H1 (cell line): ENCODE data around the gene ZC3H8. TPM values are rescaled to one million over a fixed set of nuclear protein-coding genes. Genes with fewer than 3 reads are reported as not detected.

ENCODE experiments used
- CTCF ChIA-PET: fragments of 300-600 bp; sonication (Branson Sonifier 250); formaldehyde crosslinking; loops from one replicate; lab custom pipeline; 2021; ENCODE audit not compliant: partially characterized antibody; lab: Charles Lee
- POLR2A ChIA-PET: fragments of 300-600 bp; sonication (Branson Sonifier 250); formaldehyde crosslinking; loops from one replicate; lab custom pipeline; 2021; ENCODE audit warnings: inconsistent platforms; ENCODE audit not compliant: partially characterized antibody; lab: Charles Lee
- DNase-seq, 2 experiments: peaks; one replicate each; pipeline versions ENCODE4 v3.0.0 to v3.0.0-alpha.2; 2010 to 2022; ENCODE audit warnings: low spot score in 2 of 2, low read depth in 1 of 2, mixed read lengths in 1 of 2
- FAIRE-seq: peaks from 2 replicates; lab custom pipeline; 2011; peaks lifted over from hg19 to GRCh38; lab: Jason Lieb, UNC
- H2AFZ ChIP-seq: 2 replicates; pipeline ENCODE4 v1.8.1; 2012; ENCODE audit warnings: low read length, inconsistent platforms
- H2AK5ac ChIP-seq: 2 replicates; pipeline ENCODE4 v1.6.1; 2013; ENCODE audit warnings: low read depth, low read length
- H2BK120ac ChIP-seq: replicated peaks from 2 replicates; pipeline ENCODE3; 2013; ENCODE audit warnings: low read depth, low read length, inconsistent platforms
- H2BK12ac ChIP-seq: 2 replicates; pipeline ENCODE4 v1.6.1; 2013; ENCODE audit warnings: low read depth, low read length
- H2BK15ac ChIP-seq: 2 replicates; pipeline ENCODE4 v1.6.1; 2013; ENCODE audit warnings: low read length
- H2BK20ac ChIP-seq: 2 replicates; pipeline ENCODE4 v1.6.1; 2013; ENCODE audit warnings: low read length
- H2BK5ac ChIP-seq: 2 replicates; pipeline ENCODE4 v1.6.1; 2013; ENCODE audit warnings: low read depth, low read length
- H3K14ac ChIP-seq: 2 replicates; pipeline ENCODE4 v1.6.1; 2013; ENCODE audit warnings: inconsistent platforms; ENCODE audit not compliant: insufficient read length
- H3K18ac ChIP-seq: 2 replicates; pipeline ENCODE4 v1.6.1; 2013; ENCODE audit warnings: low read length; ENCODE audit errors: extremely low read depth
- H3K23ac ChIP-seq: 2 replicates; pipeline ENCODE4 v1.6.1; 2013; ENCODE audit warnings: inconsistent platforms; ENCODE audit not compliant: insufficient read length
- H3K23me2 ChIP-seq: 2 replicates; pipeline ENCODE4 v1.6.1; 2013; ENCODE audit warnings: low read depth, low read length
- H3K27ac ChIP-seq: 2 replicates; pipeline ENCODE4 v1.6.1; 2011; ENCODE audit warnings: low read depth, low read length, inconsistent platforms
- H3K27me3 ChIP-seq, 4 experiments: replicated peaks in 1 of 4; 1 replicate in 1 of 4; 2 replicates in 3 of 4; pipeline versions ENCODE4 v1.6.1 to v1.8.1; 2011 to 2013; ENCODE audit warnings: low read length in 3 of 4, mild to moderate bottlenecking in 3 of 4, inconsistent platforms in 2 of 4, mixed read lengths in 2 of 4, moderate library complexity in 1 of 4; ENCODE audit not compliant: control insufficient read depth in 3 of 4, insufficient read depth in 3 of 4; ENCODE audit errors: extremely low read depth in 1 of 4
- H3K36me3 ChIP-seq, 4 experiments: 2 replicates each; pipeline versions ENCODE4 v1.6.1 to v1.8.1; 2011 to 2013; ENCODE audit warnings: mild to moderate bottlenecking in 4 of 4, low read length in 3 of 4, moderate library complexity in 2 of 4, control low read depth in 1 of 4, inconsistent platforms in 1 of 4; ENCODE audit not compliant: insufficient read depth in 4 of 4, control insufficient read depth in 2 of 4
- H3K4ac ChIP-seq: replicated peaks from 2 replicates; pipeline ENCODE3; 2013; ENCODE audit warnings: low read length, low read depth, mixed read lengths, inconsistent platforms; ENCODE audit not compliant: insufficient read length
- H3K4me1 ChIP-seq, 4 experiments: replicated peaks in 1 of 4; 1 replicate in 1 of 4; 2 replicates in 3 of 4; pipeline versions ENCODE4 v1.6.1 to v1.8.1; 2011 to 2013; ENCODE audit warnings: low read length in 3 of 4, inconsistent platforms in 2 of 4, mixed read lengths in 1 of 4; ENCODE audit not compliant: insufficient read depth in 4 of 4, control insufficient read depth in 3 of 4
- H3K4me2 ChIP-seq, 2 experiments: 2 replicates each; pipeline versions ENCODE4 v1.6.1 to v1.8.1; 2011 to 2013; ENCODE audit warnings: low read depth in 2 of 2, low read length in 2 of 2, control low read depth in 1 of 2, inconsistent platforms in 1 of 2, mild to moderate bottlenecking in 1 of 2; ENCODE audit not compliant: insufficient read depth in 1 of 2
- H3K4me3 ChIP-seq, 4 experiments: fragments of 200-600, 300-600 bp in 1 of 4; sonication (generic), shearing (Covaris generic), sonication (Bioruptor Twin) in 1 of 4; 2 replicates each; pipeline versions ENCODE4 v1.5.1 to v1.8.1; 2011 to 2016; ENCODE audit warnings: low read length in 4 of 4, low read depth in 3 of 4, control low read depth in 2 of 4, inconsistent platforms in 2 of 4, mild to moderate bottlenecking in 2 of 4, mixed read lengths in 1 of 4, moderate library complexity in 1 of 4; ENCODE audit not compliant: insufficient read depth in 2 of 4; ENCODE audit errors: extremely low read depth in 1 of 4
- H3K56ac ChIP-seq: replicated peaks from 2 replicates; pipeline ENCODE3; 2013; ENCODE audit warnings: low read depth, mild to moderate bottlenecking, mixed read lengths, low read length, inconsistent platforms; ENCODE audit not compliant: insufficient read length
- H3K79me1 ChIP-seq: 2 replicates; pipeline ENCODE4 v1.6.1; 2013; ENCODE audit warnings: low read depth, low read length, control low read depth
- H3K79me2 ChIP-seq, 2 experiments: 2 replicates each; pipeline versions ENCODE4 v1.6.1 to v1.8.1; 2012 to 2013; ENCODE audit warnings: low read length in 2 of 2, mild to moderate bottlenecking in 2 of 2, inconsistent platforms in 1 of 2; ENCODE audit not compliant: insufficient read depth in 2 of 2, control insufficient read depth in 1 of 2
- H3K9ac ChIP-seq, 4 experiments: replicated peaks in 1 of 4; 1 replicate in 1 of 4; 2 replicates in 3 of 4; pipeline versions ENCODE4 v1.6.1 to v1.8.1; 2011 to 2013; ENCODE audit warnings: low read depth in 3 of 4, low read length in 3 of 4, control low read depth in 2 of 4, mild to moderate bottlenecking in 2 of 4, moderate library complexity in 2 of 4, inconsistent platforms in 1 of 4; ENCODE audit errors: extremely low read depth in 1 of 4
- H3K9me3 ChIP-seq, 2 experiments: 2 replicates each; pipeline versions ENCODE4 v1.6.1 to v1.8.1; 2012 to 2013; ENCODE audit warnings: mild to moderate bottlenecking in 2 of 2, moderate library complexity in 2 of 2, control low read depth in 1 of 2, inconsistent platforms in 1 of 2, low read depth in 1 of 2, low read length in 1 of 2, mixed read lengths in 1 of 2; ENCODE audit not compliant: insufficient read depth in 2 of 2
- H4K20me1 ChIP-seq, 2 experiments: replicated peaks in 1 of 2; 2 replicates each; pipeline versions ENCODE3 to v1.8.1; 2011 to 2013; ENCODE audit warnings: inconsistent platforms in 2 of 2, low read length in 2 of 2, mild to moderate bottlenecking in 1 of 2; ENCODE audit not compliant: insufficient read depth in 2 of 2, control insufficient read depth in 1 of 2
- H4K5ac ChIP-seq: 2 replicates; pipeline ENCODE4 v1.6.1; 2013; ENCODE audit warnings: low read length, low read depth, mixed read lengths, inconsistent platforms; ENCODE audit not compliant: insufficient read length
- H4K8ac ChIP-seq: 2 replicates; pipeline ENCODE4 v1.8.0; 2013; ENCODE audit warnings: mild to moderate bottlenecking, moderate library complexity, low read length, inconsistent platforms; ENCODE audit not compliant: insufficient read depth; ENCODE audit errors: extremely low read depth
- H4K91ac ChIP-seq: replicated peaks from 2 replicates; pipeline ENCODE3; 2013; ENCODE audit warnings: low read length, mixed read lengths, inconsistent platforms; ENCODE audit not compliant: insufficient read length
- ASH2L ChIP-seq: fragments of 200-600, 300-600 bp; sonication (generic); IDR thresholded peaks from one replicate; pipeline ENCODE4 v1.7.1; 2017; ENCODE audit warnings: low read length
- ATF2 ChIP-seq: IDR thresholded peaks from 2 replicates; pipeline ENCODE4 v1.6.1; 2012; ENCODE audit warnings: low read length, inconsistent platforms
- ATF3 ChIP-seq: IDR thresholded peaks from 2 replicates; pipeline ENCODE4 v1.6.1; 2011; ENCODE audit warnings: low read depth, mild to moderate bottlenecking, low read length; ENCODE audit not compliant: insufficient read depth
- CBX8 ChIP-seq: fragments of 300-800, 300-1000 bp; sonication (generic); IDR thresholded peaks from 2 replicates; pipeline ENCODE4 v1.7.1; 2016; ENCODE audit warnings: low read depth, low read length, borderline replicate concordance
- CHD2 ChIP-seq: IDR thresholded peaks from 2 replicates; pipeline ENCODE4 v1.6.1; 2012; ENCODE audit warnings: low read length, improper control_type of control experiment
- MAX ChIP-seq: IDR thresholded peaks from 2 replicates; pipeline ENCODE4 v1.6.1; 2012; ENCODE audit warnings: inconsistent platforms
- RAD21 ChIP-seq, 2 experiments: IDR thresholded peaks in 1 of 2; conservative IDR thresholded peaks in 1 of 2; 2 replicates each; pipeline ENCODE4 v1.6.1; 2011; ENCODE audit warnings: low read depth in 2 of 2, low read length in 2 of 2, improper control_type of control experiment in 1 of 2, inconsistent platforms in 1 of 2, mild to moderate bottlenecking in 1 of 2, moderate library complexity in 1 of 2
- RBBP5 ChIP-seq: IDR thresholded peaks from 2 replicates; pipeline ENCODE4 v1.7.1; 2012; ENCODE audit warnings: low read depth, mild to moderate bottlenecking, inconsistent platforms, low read length, moderate library complexity, borderline replicate concordance
- SAP30 ChIP-seq: fragments of 300-600 bp; sonication (generic); IDR thresholded peaks from 2 replicates; pipeline ENCODE4 v1.7.1; 2012; ENCODE audit warnings: low read length, moderate library complexity, mild to moderate bottlenecking, inconsistent platforms; ENCODE audit not compliant: insufficient read depth, insufficient replicate concordance
- SIX5 ChIP-seq: IDR thresholded peaks from 2 replicates; pipeline ENCODE4 v1.6.1; 2011; ENCODE audit warnings: mild to moderate bottlenecking, low read depth, low read length
- SP1 ChIP-seq: IDR thresholded peaks from 2 replicates; pipeline ENCODE4 v1.6.1; 2011; ENCODE audit warnings: low read depth, low read length
- SP4 ChIP-seq: IDR thresholded peaks from 2 replicates; pipeline ENCODE4 v1.6.1; 2012; ENCODE audit warnings: low read length, inconsistent platforms
- whole genome bisulfite sequencing, 2 experiments: shearing (Covaris generic) in 1 of 2; methylation state at CpG; one replicate each; pipeline versions ENCODE4 v1.1.6 to v1.1.7; 2013 to 2015; ENCODE audit warnings: low lambda C conversion rate in 2 of 2, mixed read lengths in 2 of 2, inconsistent platforms in 1 of 2, low coverage in 1 of 2, missing lambda C conversion rate in 1 of 2; ENCODE audit not compliant: insufficient replicate concordance in 2 of 2, insufficient coverage in 1 of 2, insufficient read length in 1 of 2; ENCODE audit errors: extremely low coverage in 1 of 2, missing lambda C conversion rate in 1 of 2; 5-methylcytosine and 5-hydroxymethylcytosine counted together
- polyA plus RNA-seq, 7 experiments: library from polyadenylated mRNA; depleted of rRNA in 3 of 7; stranded (reverse) in 5 of 7; unstranded in 2 of 7; fragments of >200 nt in 5 of 7; fragments of 200-250 nt in 2 of 7; gene quantifications; 1 replicate in 5 of 7; 2 replicates in 1 of 7; 4 replicates in 1 of 7; pipeline versions ENCODE4 v1.2.1 to v1.2.3, GENCODE V29; 2011 to 2013; ENCODE audit warnings: missing spikeins in 2 of 7, mixed read lengths in 2 of 7
- total RNA-seq: library from RNA; stranded (reverse); fragmentation: NEBNext Ultra II Directional; extraction: Animal tissue kit (Norgen Biotek cat#: 25700); gene quantifications from 2 replicates; pipeline ENCODE4 v1.2.1, GENCODE V29; 2021

Gene ZC3H8
- total and polyA plus RNA-seq, 2 of the 8 experiments (the other 6 are each of a cell fraction or from before 2014, with no cell fraction given), result 1.9 to 7.1 TPM

GRCh38 chr2:112268547-112268946 is 13.7 kb upstream of the ZC3H8 start:
- H4K5ac ChIP-seq, result no peak overlapping the region
- H4K91ac ChIP-seq, result no peak overlapping the region
- no peak overlapping the region for H2BK20ac ChIP-seq
- no peak overlapping the region for H3K14ac ChIP-seq
- FAIRE-seq, result no peak
- no peak overlapping the region for H3K23ac ChIP-seq
- H2BK5ac ChIP-seq, result no peak overlapping the region
- no peaks in the 10 kb centered on the region for H3K79me2 ChIP-seq
- peaks cover 0 to 3% (median 0%) of the 10 kb centered on the region in 4 experiments; a peak in 1 of 7 replicates for H3K4me1 ChIP-seq
- WGBS, 2 experiments, result 96% methylated on average over 1 of the region's 1 CpG; no CpG with 5 or more reads in 1 of the 2 experiments
- H4K20me1 ChIP-seq, result no peaks in the 10 kb centered on the region
- no peak overlapping the region for H2AFZ ChIP-seq
- no peak for DNase-seq
- POLR2A ChIA-PET, result no interaction called here
- no peaks in the 10 kb centered on the region for H3K23me2 ChIP-seq
- CTCF ChIA-PET, result no interaction called here
- no peak overlapping the region for H2BK12ac ChIP-seq
- no peak overlapping the region for H3K18ac ChIP-seq
- no peaks in the 10 kb centered on the region for H3K9me3 ChIP-seq
- H3K79me1 ChIP-seq, result no peaks in the 10 kb centered on the region
- H3K56ac ChIP-seq, result no peak overlapping the region
- no peak overlapping the region for H3K27ac ChIP-seq
- H3K4me3 ChIP-seq, result no peak overlapping the region
- no peak overlapping the region for H3K4me2 ChIP-seq
- no peak overlapping the region for H2AK5ac ChIP-seq
- H3K4ac ChIP-seq, result no peak overlapping the region
- H4K8ac ChIP-seq, result no peak overlapping the region
- H2BK120ac ChIP-seq, result no peak overlapping the region
- H3K36me3 ChIP-seq, result no peaks in the 10 kb centered on the region
- no peaks in the 10 kb centered on the region for H3K27me3 ChIP-seq
- no peak overlapping the region for H2BK15ac ChIP-seq
- H3K9ac ChIP-seq, result no peak overlapping the region
- TF ChIP-seq ATF2, result no peak
- TF ChIP-seq SIX5, result no peak
- no peak for TF ChIP-seq RBBP5
- no peak for TF ChIP-seq ASH2L
- TF ChIP-seq SP1, result no peak
- no peak for TF ChIP-seq SP4
- TF ChIP-seq CHD2, result no peak
- no peak for TF ChIP-seq RAD21 (IDR thresholded peaks at IDR 0.05 in 1 of 2, conservative IDR thresholded peaks at IDR 0.05 in 1 of 2; ENCODE audit: low read depth in 2 of 2, low read length in 2 of 2)
- no peak for TF ChIP-seq ATF3
- no peak for TF ChIP-seq CBX8
- TF ChIP-seq MAX, result no peak
- TF ChIP-seq SAP30, result no peak
